CD4-positive, alpha-beta T cell treated with Interleukin-12 subunit alpha and Interleukin-12 subunit beta, for 1 hour (primary cell): ENCODE data around the gene SCD5.

Source experiments
- DNase-seq: peaks from one replicate; pipeline ENCODE4 v3.0.0-alpha.2; 2020

Gene SCD5

DNA sequence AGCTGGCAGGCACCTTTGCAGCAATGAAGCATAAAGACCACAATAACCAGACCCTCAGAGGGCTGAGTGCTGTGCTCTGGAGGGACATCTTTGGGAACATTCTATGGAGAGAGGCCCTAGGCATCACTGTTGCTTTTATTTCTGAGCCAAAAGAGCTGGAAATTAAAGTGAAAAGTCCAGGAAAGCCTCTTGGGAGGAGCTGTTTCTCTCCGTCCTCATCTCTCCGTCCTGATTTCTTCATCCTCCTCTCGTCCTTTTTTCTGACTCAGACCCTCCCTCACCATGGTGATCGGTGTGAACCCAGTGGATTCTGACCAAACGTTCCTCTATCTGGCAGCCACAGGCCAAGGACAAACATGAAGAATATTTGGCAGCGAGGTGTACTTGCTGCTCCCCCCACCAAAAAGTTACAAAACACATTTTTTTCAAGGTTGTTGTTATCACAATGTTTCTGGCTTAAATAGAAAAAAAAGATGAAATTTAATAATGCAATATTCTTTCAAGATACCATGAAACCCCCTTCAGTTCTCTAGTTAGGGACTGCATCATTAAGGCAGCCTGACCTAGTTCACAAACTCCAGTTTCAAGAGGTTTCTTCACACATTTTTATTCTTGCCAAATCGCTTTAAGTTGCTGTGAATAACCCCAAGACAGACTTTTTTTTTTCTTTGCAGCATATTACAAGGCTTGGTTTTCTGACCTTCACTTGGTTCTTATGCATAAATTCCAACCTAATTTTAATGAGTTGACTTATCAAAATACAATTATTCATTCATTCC lies 80.2 kb downstream of the SCD5 start:
- no peak for DNase-seq

- DNase-seq, result no peak
Observed at GRCh38 chr4:82715731-82716617, 82.6 kb downstream of the SCD5 start.

- no peak for DNase-seq
Observed at GRCh38 chr4:82713856-82714255, 84.7 kb downstream of the SCD5 start.

GRCh38 chr4:82712561-82712960 lies 86.0 kb downstream of the SCD5 start:
- no peak for DNase-seq

- DNase-seq, result no peak
Observed at GRCh38 chr4:82711158-82711785, 87.3 kb downstream of the SCD5 start.

GRCh38 chr4:82710197-82710929 lies 88.2 kb downstream of the SCD5 start:
- no peak for DNase-seq

GRCh38 chr4:82708982-82709381 lies 89.6 kb downstream of the SCD5 start:
- DNase-seq, result no peak

DNA sequence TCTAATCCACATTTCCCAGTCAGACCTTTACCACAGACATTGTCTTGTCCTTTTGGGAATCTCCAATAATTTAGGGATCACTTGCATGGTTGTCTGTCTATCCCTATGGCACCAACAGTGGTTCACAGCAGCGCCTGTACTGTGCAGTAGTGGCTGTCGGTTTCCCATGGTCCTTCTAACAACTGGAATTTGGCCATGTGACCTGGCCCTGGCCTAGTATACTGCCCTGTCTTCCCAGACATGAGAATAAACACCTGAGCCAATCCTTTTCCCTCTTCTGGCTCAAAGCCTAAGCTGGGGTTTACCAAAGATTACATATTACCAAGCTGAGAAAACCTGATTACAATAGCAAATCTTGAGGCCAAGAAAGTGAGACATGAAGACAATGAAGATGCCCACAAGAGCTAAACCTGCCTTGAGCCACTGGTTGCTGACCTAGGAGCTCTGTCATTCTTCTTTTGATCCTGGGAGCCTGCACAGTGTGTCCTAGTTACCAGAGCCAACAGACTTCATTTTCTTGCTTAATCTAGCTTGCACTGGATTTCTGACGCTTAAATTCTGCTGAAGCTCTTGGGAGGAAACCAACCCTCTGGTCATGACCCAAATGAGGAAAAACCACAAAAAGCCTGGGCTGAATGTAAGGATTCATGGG lies 92.1 kb downstream of the SCD5 start:
- no peak for DNase-seq

- no peak for DNase-seq
Observed at GRCh38 chr4:82705928-82706300, 92.7 kb downstream of the SCD5 start.

GRCh38 chr4:82705169-82705927 lies 93.2 kb downstream of the SCD5 start:
- DNase-seq, result no peak

- no peak for DNase-seq
Observed at GRCh38 chr4:82704156-82704555, 94.4 kb downstream of the SCD5 start.

DNA sequence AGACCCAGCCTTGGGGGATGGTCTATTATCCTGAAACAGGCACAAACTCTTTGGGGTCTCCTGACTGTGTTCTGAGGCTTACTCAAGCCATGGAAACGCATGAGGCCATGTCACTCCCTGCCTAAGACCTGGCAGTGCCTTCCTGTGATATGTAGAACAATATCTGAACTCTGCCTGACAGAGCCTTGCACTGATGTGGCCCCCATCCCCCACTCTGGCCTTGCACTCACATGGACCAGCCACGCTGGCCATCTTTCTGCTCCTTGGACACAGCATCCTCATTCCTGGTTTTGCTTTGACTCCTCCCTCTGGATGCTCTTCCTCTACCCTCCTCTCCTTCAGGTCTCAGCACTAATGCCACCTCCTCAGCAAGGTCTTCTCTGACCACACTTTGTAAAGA lies 100.2 kb downstream of the SCD5 start:
- DNase-seq, result no peak

- DNase-seq, result no peak
Observed at GRCh38 chr4:82697561-82697960, 101.0 kb downstream of the SCD5 start.

GRCh38 chr4:82696117-82696860 lies 102.3 kb downstream of the SCD5 start:
- no peak for DNase-seq

DNA sequence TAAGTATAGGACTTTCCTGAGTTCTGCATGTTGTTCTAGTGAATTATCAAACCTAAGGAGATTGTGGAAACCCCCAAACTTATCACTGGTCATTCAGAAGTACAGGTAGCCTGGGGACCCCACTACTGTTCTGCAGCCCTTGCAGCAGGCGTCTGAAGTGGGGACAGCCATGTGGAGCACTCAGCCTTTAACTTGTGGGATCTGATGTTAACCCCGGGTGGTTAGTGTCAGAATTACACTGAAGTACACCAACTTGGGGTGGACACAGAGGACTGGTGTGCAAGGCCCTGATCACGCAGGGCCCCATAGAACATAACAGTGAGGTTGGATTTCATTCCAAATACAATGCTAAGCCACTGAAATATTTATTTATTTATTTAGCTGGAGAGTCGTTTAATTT lies 103.7 kb downstream of the SCD5 start:
- no peak for DNase-seq

- DNase-seq, result no peak
Observed at GRCh38 chr4:82694046-82694445, 104.5 kb downstream of the SCD5 start.

DNA sequence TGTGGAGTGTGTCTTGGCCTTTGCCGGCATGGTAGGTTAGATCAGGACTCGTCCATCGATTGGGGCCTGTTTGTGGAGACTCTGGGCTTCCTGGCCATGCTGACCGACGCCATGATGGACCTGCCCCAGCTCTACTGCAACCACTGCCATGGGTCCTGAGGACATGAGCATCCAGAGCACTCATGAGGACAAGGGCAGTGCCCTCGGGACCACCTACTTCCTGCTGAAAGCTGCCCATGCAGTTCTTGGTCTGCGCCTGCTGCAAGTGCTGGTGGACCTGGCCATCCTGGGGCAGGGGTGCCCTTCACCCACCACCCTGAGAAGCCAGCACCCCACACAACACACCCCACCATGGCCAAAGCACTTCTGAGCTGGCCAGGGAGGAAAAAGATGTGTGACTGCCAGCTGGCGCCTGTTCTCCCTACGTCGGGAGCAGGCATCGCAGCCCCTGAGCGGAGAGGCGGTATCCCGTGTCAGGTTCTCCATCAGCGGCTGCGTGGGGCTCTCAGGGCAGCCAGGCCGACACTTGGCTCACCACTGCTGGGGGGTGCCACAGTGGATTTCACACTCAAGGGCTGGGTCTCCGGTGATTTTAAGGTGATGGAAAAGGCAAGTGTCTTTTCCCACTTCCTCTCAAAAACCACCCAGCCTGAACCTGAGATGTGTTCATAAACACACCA lies 106.4 kb downstream of the SCD5 start:
- DNase-seq, result no peak

GRCh38 chr4:82691431-82691830 lies 107.2 kb downstream of the SCD5 start:
- no peak for DNase-seq

- no peak for DNase-seq
Observed at GRCh38 chr4:82688091-82688795, 110.4 kb downstream of the SCD5 start.

GRCh38 chr4:82687531-82687930 lies 111.1 kb downstream of the SCD5 start:
- no peak for DNase-seq
